C4-2B (cell line): ENCODE results near the gene TNFSF4.
A peak's percentile ranks its signal among the peaks of the same experiment; 100 is the strongest.

Experiments
- H3K27ac ChIP-seq: fragments of 450-650 bp; 2 replicates; pipeline ENCODE4 v1.5.1; 2017
- ZFX ChIP-seq: fragments of 450-650 bp; IDR thresholded peaks from 2 replicates; pipeline ENCODE4 v1.6.1; 2017
- TF ChIP-seq, protein P1 (sequence below): fragments of 450-650 bp; conservative IDR thresholded peaks from 2 replicates; pipeline ENCODE4 v1.5.1; 2017; ENCODE audit warnings: mild to moderate bottlenecking

Gene TNFSF4

DNA sequence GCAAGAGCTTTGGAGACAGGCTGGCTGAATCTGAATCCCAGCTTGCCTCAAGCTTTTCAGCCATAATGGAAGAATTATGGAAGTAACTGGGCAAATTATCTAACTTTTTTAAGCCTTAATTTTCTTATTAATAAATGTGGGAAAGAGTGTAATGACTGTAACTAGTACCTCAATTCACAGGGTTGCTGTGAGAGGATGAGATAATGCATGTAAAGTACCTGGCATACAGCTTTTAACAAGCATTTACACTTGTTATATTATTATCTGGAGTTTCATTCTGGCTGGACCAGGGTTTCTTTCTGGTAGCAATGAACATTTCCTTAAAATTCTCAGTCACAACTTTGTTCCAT is 15.9 kb upstream of the TNFSF4 start:
- H3K27ac ChIP-seq, result no peak overlapping the region
- no peak for TF ChIP-seq ZFX
- TF ChIP-seq, protein P1, sequence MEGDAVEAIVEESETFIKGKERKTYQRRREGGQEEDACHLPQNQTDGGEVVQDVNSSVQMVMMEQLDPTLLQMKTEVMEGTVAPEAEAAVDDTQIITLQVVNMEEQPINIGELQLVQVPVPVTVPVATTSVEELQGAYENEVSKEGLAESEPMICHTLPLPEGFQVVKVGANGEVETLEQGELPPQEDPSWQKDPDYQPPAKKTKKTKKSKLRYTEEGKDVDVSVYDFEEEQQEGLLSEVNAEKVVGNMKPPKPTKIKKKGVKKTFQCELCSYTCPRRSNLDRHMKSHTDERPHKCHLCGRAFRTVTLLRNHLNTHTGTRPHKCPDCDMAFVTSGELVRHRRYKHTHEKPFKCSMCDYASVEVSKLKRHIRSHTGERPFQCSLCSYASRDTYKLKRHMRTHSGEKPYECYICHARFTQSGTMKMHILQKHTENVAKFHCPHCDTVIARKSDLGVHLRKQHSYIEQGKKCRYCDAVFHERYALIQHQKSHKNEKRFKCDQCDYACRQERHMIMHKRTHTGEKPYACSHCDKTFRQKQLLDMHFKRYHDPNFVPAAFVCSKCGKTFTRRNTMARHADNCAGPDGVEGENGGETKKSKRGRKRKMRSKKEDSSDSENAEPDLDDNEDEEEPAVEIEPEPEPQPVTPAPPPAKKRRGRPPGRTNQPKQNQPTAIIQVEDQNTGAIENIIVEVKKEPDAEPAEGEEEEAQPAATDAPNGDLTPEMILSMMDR, result no peak

DNA sequence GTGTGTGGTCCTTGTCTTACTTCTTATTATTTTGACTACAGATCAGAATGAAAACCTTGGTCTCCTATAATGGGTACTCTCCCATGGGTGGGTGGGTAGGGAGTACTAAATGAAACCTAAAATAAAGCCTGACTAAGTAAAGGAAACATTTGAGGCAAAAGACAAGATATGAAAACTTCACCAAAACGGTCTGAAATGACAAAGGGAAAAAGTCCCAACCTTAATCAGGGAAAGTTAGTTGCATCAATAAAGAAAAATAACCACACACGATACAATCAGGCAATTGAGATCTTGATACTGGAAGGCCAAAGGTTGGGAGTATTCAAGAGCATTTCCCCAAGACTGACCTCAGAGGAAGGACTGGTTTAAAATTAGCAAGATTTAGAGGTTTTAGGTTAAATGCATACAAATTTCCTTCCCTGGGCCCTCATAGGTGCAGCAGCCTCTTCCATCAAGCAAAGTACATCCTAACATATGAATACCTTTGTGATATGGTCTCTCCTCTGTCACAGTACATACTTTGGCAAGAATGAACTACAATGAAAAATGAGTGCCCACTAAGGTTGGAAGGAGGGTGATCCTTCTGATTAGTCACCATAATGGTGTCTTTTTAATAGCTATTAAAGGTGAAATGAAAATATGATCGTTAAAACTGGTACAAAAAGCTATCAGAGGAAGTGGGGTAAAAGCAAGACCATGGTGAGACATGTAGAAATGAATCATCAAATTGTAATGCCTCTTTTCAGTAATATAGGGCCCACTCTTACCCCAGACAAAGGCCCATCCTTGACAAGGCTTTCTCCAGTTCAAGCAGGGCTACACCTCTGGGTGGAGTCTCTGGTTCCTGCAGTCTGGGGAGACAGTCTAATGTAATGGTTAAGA is 15.3 kb upstream of the TNFSF4 start:
- TF ChIP-seq, protein P1, result no peak
- no peak for TF ChIP-seq ZFX
- H3K27ac ChIP-seq, result no peak overlapping the region

DNA sequence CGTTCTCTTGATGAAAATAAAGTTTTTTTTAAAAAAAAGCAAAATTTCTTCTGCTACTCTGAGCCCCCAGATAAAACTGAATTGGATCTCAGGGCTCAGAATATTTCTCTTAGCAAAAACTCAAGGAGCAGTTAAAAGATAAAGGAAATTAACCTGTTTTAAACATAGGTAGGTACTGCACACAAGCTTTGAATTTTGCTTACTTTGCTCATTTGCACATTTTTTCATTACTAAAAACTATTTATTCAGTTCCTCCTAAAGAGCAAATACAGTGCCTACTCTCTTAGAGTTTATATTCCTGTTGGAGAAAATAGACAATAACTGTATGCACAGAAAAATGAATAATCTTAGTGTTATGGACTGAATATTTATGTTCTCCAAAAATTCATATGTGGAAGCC is 13.0 kb upstream of the TNFSF4 start:
- no peak overlapping the region for H3K27ac ChIP-seq
- TF ChIP-seq, protein P1, result no peak
- no peak for TF ChIP-seq ZFX

DNA sequence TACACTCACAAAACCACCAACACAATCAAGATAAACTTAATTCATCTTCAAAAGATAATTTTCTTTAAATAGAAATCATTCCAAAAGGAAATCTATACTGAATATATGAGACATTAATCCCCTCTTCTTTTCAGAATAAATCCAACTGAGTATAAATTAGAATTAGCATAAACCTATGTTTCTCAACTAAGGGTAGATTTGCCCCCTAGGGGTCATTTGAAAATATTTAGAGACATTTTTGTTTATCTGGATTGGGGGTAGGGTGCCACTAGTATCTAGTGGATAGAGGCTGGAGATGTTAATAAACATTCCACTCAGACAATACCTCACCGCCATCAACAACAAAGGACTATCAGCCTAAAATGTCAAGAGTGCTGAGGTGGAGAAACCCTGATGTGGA is 6.5 kb upstream of the TNFSF4 start:
- TF ChIP-seq ZFX, result no peak
- TF ChIP-seq, protein P1, result peak; percentile 24
- H3K27ac ChIP-seq, result no peak overlapping the region

DNA sequence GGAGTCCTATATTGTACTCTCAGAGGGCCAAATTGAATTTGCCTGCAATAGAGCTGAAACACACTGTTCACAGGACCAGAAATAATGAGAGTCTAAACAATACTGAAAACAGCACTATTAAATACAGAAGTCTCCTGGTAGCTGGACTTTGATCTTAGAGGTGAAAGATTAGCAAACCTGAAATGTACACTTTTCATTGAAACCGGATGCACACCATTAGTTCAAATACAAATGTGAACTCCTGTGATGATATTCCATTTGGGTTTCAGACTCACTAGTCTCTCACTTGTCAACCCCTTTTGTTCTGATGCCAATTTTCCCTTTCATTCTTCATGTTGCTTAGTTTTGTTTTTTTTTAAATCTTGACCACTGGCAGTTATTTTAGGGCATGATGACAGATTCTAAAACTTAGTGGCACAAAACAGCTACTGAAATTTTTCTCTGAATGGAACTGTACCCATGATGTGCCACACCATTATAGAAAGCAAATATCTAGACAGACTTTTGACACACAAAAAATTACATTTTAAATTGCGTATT is 5.9 kb upstream of the TNFSF4 start:
- TF ChIP-seq, protein P1, result no peak
- TF ChIP-seq ZFX, result no peak
- H3K27ac ChIP-seq, result no peak overlapping the region

DNA sequence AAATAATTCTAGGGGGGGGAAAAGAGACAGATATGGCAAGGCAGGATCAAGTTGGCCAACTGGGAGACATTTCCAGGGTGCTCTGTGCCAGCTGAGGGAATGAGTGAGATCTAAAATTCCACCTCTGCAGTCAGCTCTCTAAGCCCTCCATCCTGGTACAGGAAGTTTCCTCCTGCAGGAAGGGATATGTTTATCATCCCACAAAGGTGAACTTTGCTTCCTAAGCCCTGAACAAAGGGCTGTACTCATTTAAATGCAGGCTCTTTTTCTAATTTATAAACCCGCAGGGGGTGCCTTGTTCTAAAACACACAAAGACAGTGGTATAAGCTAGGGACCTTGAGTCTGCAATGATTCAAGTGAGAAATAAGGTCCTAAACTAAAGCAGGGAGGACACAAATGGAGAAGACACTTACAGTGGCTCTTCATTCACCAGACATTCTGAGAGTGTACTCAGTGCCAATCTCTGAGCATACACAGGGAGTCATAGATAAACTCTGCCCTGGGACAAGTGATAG is 3.6 kb upstream of the TNFSF4 start:
- TF ChIP-seq, protein P1, result no peak
- TF ChIP-seq ZFX, result no peak
- H3K27ac ChIP-seq, result no peak overlapping the region

DNA sequence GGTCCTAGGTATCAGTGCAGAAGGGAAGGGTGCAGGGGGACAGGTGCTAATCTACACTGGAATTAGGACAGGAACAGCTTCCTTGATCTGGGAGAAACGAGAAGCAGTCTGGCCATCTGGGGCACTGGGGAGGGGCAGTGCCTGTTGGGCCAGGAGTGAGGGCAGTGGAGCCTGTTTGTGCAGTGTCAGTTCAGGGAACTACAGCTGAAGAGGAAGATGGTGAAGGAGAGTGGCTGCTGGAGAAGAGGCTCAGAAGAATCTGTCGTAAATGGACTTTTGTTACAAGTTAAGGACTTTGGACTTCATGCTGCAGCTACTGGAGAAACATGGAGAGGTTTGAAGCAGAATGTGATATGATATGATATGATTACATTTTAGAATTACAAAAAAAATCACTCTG is 3.2 kb upstream of the TNFSF4 start:
- H3K27ac ChIP-seq, result no peak overlapping the region
- TF ChIP-seq, protein P1, result no peak
- no peak for TF ChIP-seq ZFX
